CD4-positive, CD25-positive, alpha-beta regulatory T cell (primary cell): ENCODE results near the gene CLDN20. TPM values are rescaled to one million over a fixed set of nuclear protein-coding genes. Genes with fewer than 3 reads are reported as not detected.
A peak's percentile ranks its signal among the peaks of the same experiment; 100 is the strongest.
"Not testable (repeated sequence)": the region's sequence is repeated elsewhere in the genome, so short reads cannot be mapped to it uniquely, and the experiment has no call there.

Experiments used
- ATAC-seq, 2 donors: fragments of 150-1000 bp; cut with Tn5 transposase; one replicate each; pipeline ENCODE4 v1.10.0; 2021; ENCODE audit warnings: low read depth in 2 of 2, moderate number of reproducible peaks in 2 of 2, moderate library complexity in 1 of 2
- DNase-seq, 3 donors: peaks; one replicate each; pipeline versions ENCODE4 v3.0.0 to v3.0.0-alpha.2; 2012 to 2022; ENCODE audit warnings: mixed read lengths in 1 of 3
- H3K27ac ChIP-seq: one replicate; pipeline ENCODE4 v1.7.0; 2013; ENCODE audit warnings: mild to moderate bottlenecking, low read length; ENCODE audit not compliant: insufficient read depth, poor library complexity, severe bottlenecking
- H3K27me3 ChIP-seq: one replicate; pipeline ENCODE4 v1.7.0; 2013; ENCODE audit warnings: low read length; ENCODE audit not compliant: control insufficient read depth, insufficient read depth
- H3K36me3 ChIP-seq: one replicate; pipeline ENCODE4 v1.7.0; 2013; ENCODE audit warnings: mild to moderate bottlenecking, low read length, moderate library complexity; ENCODE audit not compliant: control insufficient read depth, insufficient read depth
- H3K4me1 ChIP-seq: 2 replicates; pipeline ENCODE4 v1.7.0; 2013; ENCODE audit warnings: mild to moderate bottlenecking, low read length; ENCODE audit not compliant: insufficient read depth, control insufficient read depth, poor library complexity, severe bottlenecking
- H3K4me3 ChIP-seq: one replicate; pipeline ENCODE4 v1.7.0; 2013; ENCODE audit warnings: low read depth, mild to moderate bottlenecking, low read length, moderate library complexity
- H3K9me3 ChIP-seq, 2 experiments: 1 replicate in 1 of 2; 2 replicates in 1 of 2; pipeline ENCODE4 v1.7.0; 2013; ENCODE audit warnings: low read length in 2 of 2, mild to moderate bottlenecking in 1 of 2, moderate library complexity in 1 of 2; ENCODE audit not compliant: control insufficient read depth in 2 of 2
- H3K27ac Mint-ChIP-seq, 3 donors: one replicate each; pipeline ENCODE4 v1.8.0; 2020 to 2022; ENCODE audit warnings: mild to moderate bottlenecking in 3 of 3, mixed read lengths in 3 of 3, moderate library complexity in 2 of 3
- H3K27me3 Mint-ChIP-seq: one replicate; pipeline ENCODE4 v1.8.0; 2022; ENCODE audit warnings: mild to moderate bottlenecking, mixed read lengths
- H3K36me3 Mint-ChIP-seq: one replicate; pipeline ENCODE4 v1.8.0; 2020; ENCODE audit warnings: mixed read lengths
- H3K4me1 Mint-ChIP-seq, 4 donors: one replicate each; pipeline ENCODE4 v1.8.0; 2020 to 2022; ENCODE audit warnings: mixed read lengths in 4 of 4, mild to moderate bottlenecking in 1 of 4
- H3K4me3 Mint-ChIP-seq, 4 donors: one replicate each; pipeline ENCODE4 v1.8.0; 2020 to 2022; ENCODE audit warnings: mild to moderate bottlenecking in 4 of 4, mixed read lengths in 4 of 4, moderate library complexity in 3 of 4
- H3K9me3 Mint-ChIP-seq, 7 donors: one replicate each; pipeline ENCODE4 v1.8.0; 2020 to 2022; ENCODE audit warnings: mixed read lengths in 7 of 7, mild to moderate bottlenecking in 3 of 7, moderate library complexity in 2 of 7
- polyA plus RNA-seq, 4 donors: library from polyadenylated mRNA; unstranded; fragments of 300-500 nt; fragmentation: Illumina TruSeq; gene quantifications; one replicate each; pipeline ENCODE4 v1.2.3, GENCODE V29; 2021
- total RNA-seq: library from RNA; stranded (reverse); gene quantifications from one replicate; pipeline ENCODE4 v1.2.3, GENCODE V29; 2022

Gene CLDN20, protein sequence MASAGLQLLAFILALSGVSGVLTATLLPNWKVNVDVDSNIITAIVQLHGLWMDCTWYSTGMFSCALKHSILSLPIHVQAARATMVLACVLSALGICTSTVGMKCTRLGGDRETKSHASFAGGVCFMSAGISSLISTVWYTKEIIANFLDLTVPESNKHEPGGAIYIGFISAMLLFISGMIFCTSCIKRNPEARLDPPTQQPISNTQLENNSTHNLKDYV
- total RNA-seq (not detected), polyA plus RNA-seq (not detected)

GRCh38 chr6:155263373-155264063 lies at the start of gene CLDN20:
TSS of gene CLDN20 (plus strand) at chr6:155264013. CDS start at chr6:155275720, 11,707 bp downstream.
- ATAC-seq = no peak
- peaks cover 30% of the 10 kb centered on the region for H3K36me3 ChIP-seq
- peaks cover 46% of the 10 kb centered on the region for H3K36me3 Mint-ChIP-seq
- peak within 1 kb of the TSS in 2 of 3 donors; percentile 63 to 82 for H3K27ac Mint-ChIP-seq
- DNase-seq = no peak
- H3K9me3 Mint-ChIP-seq = no peaks in the 10 kb centered on the region
- no peak within 1 kb of the TSS for H3K27ac ChIP-seq
- H3K27me3 ChIP-seq = no peaks in the 10 kb centered on the region
- no peaks in the 10 kb centered on the region for H3K27me3 Mint-ChIP-seq
- H3K4me1 Mint-ChIP-seq = peaks cover 12 to 26% (median 22%) of the 10 kb centered on the region in 4 donors
- H3K9me3 ChIP-seq = no peaks in the 10 kb centered on the region
- H3K4me3 Mint-ChIP-seq = no peak within 1 kb of the TSS
- H3K4me1 ChIP-seq = peaks cover 3% of the 10 kb centered on the region
- H3K4me3 ChIP-seq = no peak within 1 kb of the TSS

DNA sequence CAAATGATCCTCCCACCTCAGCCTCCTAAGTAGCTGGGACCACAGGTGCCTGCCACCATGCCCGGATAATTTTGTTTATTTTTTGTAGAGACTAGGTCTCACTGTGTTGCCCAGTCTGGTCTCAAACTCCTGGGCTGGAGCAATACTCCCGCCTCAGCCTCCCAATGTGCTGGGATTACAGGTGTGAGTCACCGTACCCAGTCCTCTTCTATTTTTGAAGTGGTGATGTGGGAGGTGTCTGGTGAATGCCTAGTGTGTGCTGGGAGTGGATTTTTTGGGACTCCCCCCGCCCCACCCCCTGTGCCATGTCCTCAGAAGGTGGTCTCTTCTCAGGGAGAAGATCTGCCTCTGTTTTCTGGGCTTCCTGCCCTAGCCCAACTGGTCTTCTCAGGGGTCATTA lies 47.9 kb upstream of the CLDN20 start:
- Mint-ChIP-seq H3K4me1 (peaks cover 0 to 2% (median 0%) of the 10 kb centered on the region in 4 donors), H3K36me3 (no peaks in the 10 kb centered on the region), H3K27me3 (peaks cover 9% of the 10 kb centered on the region), H3K4me3 (peak overlapping the region in 1 of 4 donors; percentile 28), H3K9me3 (peaks cover 0 to 1% (median 0%) of the 10 kb centered on the region in 7 donors), H3K27ac (no peak overlapping the region)
- no peak overlapping the region for H3K27ac ChIP-seq
- H3K27me3 ChIP-seq = no peaks in the 10 kb centered on the region
- DNase-seq (no peak), ATAC-seq (no peak)
- H3K4me3 ChIP-seq = no peak overlapping the region
- no peaks in the 10 kb centered on the region for H3K36me3 ChIP-seq
- no peaks in the 10 kb centered on the region for H3K9me3 ChIP-seq
- H3K4me1 ChIP-seq = no peaks in the 10 kb centered on the region

DNA sequence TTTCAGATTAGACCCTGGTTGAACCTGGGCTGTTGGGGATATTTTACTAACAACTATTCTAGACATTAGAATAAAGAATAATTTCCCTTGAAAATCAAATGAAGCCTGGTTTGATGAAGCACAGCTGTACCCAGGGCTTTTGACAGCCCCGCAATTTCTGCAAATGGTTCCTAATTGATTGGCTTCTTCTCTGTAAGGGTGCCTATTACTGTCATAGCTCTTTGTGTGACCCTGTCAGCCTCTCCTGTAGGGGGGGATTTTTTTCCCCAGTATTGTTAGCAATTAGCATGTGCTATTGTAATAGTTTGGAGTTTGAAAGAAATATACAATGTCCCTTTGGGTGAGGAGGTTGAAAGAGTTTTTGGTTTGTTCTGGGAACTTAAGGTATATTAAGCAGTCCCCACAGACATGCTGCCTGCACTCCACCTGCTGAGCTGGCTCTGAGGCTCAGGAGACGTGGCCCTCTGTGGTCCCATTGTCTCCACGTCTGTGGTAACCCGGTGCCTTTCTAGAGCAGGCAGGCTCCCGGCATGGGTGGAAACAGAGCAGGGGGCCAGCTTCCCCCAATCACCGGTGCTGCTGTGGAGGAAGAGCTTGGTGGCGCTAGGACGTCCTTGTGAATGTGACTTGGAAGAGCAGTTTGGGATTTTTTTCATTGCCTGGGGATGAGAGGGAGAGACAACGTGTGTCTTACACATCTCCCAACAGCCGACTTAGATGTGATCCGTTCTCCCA lies 47.3 kb upstream of the CLDN20 start:
- H3K4me1 Mint-ChIP-seq = peaks cover 0 to 2% (median 0%) of the 10 kb centered on the region in 4 donors
- H3K4me3 Mint-ChIP-seq = no peak overlapping the region
- Histone ChIP-seq H3K36me3 (no peaks in the 10 kb centered on the region), H3K4me1 (no peaks in the 10 kb centered on the region), H3K27ac (no peak overlapping the region), H3K4me3 (no peak overlapping the region), H3K27me3 (no peaks in the 10 kb centered on the region), H3K9me3 (no peaks in the 10 kb centered on the region)
- H3K27me3 Mint-ChIP-seq = peaks cover 9% of the 10 kb centered on the region
- H3K9me3 Mint-ChIP-seq = peaks cover 0 to 1% (median 0%) of the 10 kb centered on the region in 7 donors
- H3K27ac Mint-ChIP-seq = no peak overlapping the region
- H3K36me3 Mint-ChIP-seq = no peaks in the 10 kb centered on the region
- no peak for ATAC-seq
- DNase-seq = no peak

DNA sequence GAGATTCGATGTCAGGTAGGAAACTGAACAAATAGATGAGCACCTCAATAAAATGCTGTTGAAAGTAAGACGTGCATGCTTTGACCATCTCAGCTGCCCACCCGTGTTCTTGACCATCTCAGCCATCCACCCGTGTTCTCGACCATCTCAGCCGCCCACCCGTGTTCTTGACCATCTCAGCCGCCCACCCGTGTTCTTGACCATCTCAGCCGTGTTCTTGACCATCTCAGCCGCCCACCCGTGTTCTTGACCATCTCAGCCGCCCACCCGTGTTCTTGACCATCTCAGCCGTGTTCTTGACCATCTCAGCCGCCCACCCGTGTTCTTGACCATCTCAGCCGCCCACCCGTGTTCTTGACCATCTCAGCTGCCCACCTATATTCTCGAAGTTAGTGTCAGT lies 45.1 kb upstream of the CLDN20 start:
- H3K9me3 Mint-ChIP-seq, H3K36me3 Mint-ChIP-seq, ATAC-seq, H3K36me3 ChIP-seq, H3K27me3 Mint-ChIP-seq, H3K9me3 ChIP-seq, H3K27me3 ChIP-seq, DNase-seq, H3K4me3 ChIP-seq, H3K4me3 Mint-ChIP-seq, H3K27ac ChIP-seq, H3K4me1 Mint-ChIP-seq, H3K4me1 ChIP-seq: not testable (repeated sequence)
- peak overlapping the region in 1 of 3 donors; percentile 87 for H3K27ac Mint-ChIP-seq

GRCh38 chr6:155219299-155219698 lies 44.5 kb upstream of the CLDN20 start:
- Mint-ChIP-seq H3K4me1 (peaks cover 6 to 12% (median 7%) of the 10 kb centered on the region in 4 donors), H3K9me3 (peaks cover 0 to 1% (median 0%) of the 10 kb centered on the region in 7 donors), H3K4me3 (no peak overlapping the region), H3K27ac (no peak overlapping the region), H3K27me3 (peaks cover 8% of the 10 kb centered on the region), H3K36me3 (no peaks in the 10 kb centered on the region)
- Histone ChIP-seq H3K9me3 (no peaks in the 10 kb centered on the region), H3K4me3 (no peak overlapping the region), H3K4me1 (peaks cover 7% of the 10 kb centered on the region), H3K36me3 (no peaks in the 10 kb centered on the region), H3K27ac (no peak overlapping the region), H3K27me3 (no peaks in the 10 kb centered on the region)
- ATAC-seq = no peak
- DNase-seq = no peak

- ATAC-seq = no peak
- DNase-seq = no peak
- Mint-ChIP-seq H3K4me3 (no peak overlapping the region), H3K36me3 (no peaks in the 10 kb centered on the region), H3K27ac (no peak overlapping the region), H3K4me1 (peaks cover 8 to 13% (median 10%) of the 10 kb centered on the region in 4 donors), H3K9me3 (peaks cover 0 to 1% (median 0%) of the 10 kb centered on the region in 7 donors), H3K27me3 (peaks cover 5% of the 10 kb centered on the region)
- Histone ChIP-seq H3K9me3 (no peaks in the 10 kb centered on the region), H3K27ac (no peak overlapping the region), H3K27me3 (no peaks in the 10 kb centered on the region), H3K36me3 (no peaks in the 10 kb centered on the region), H3K4me3 (no peak overlapping the region), H3K4me1 (peaks cover 7% of the 10 kb centered on the region)
These were observed 43.9 kb upstream of the CLDN20 start for GRCh38 chr6:155219858-155220301.

- no peak for DNase-seq
- H3K27ac Mint-ChIP-seq = no peak overlapping the region
- no peak overlapping the region for H3K4me3 ChIP-seq
- H3K27me3 Mint-ChIP-seq = peaks cover 5% of the 10 kb centered on the region
- ATAC-seq = no peak
- H3K4me1 Mint-ChIP-seq = peaks cover 8 to 14% (median 11%) of the 10 kb centered on the region in 4 donors
- no peaks in the 10 kb centered on the region for H3K9me3 ChIP-seq
- H3K4me1 ChIP-seq = peaks cover 7% of the 10 kb centered on the region
- H3K27ac ChIP-seq = no peak overlapping the region
- H3K36me3 Mint-ChIP-seq = no peaks in the 10 kb centered on the region
- no peaks in the 10 kb centered on the region for H3K27me3 ChIP-seq
- no peak overlapping the region for H3K4me3 Mint-ChIP-seq
- H3K36me3 ChIP-seq = no peaks in the 10 kb centered on the region
- H3K9me3 Mint-ChIP-seq = peaks cover 0 to 1% (median 0%) of the 10 kb centered on the region in 7 donors
These were observed 42.7 kb upstream of the CLDN20 start for GRCh38 chr6:155221086-155221485.
